GM12801 (cell line): ENCODE measurements around the gene ZNF280A.

Source experiments
- TF ChIP-seq, protein P1 (sequence below): IDR thresholded peaks from one replicate; pipeline ENCODE4 v1.5.1; 2011; ENCODE audit warnings: control low read depth; ENCODE audit not compliant: insufficient read length; ENCODE audit errors: extremely low read depth

The ZNF280A gene

DNA sequence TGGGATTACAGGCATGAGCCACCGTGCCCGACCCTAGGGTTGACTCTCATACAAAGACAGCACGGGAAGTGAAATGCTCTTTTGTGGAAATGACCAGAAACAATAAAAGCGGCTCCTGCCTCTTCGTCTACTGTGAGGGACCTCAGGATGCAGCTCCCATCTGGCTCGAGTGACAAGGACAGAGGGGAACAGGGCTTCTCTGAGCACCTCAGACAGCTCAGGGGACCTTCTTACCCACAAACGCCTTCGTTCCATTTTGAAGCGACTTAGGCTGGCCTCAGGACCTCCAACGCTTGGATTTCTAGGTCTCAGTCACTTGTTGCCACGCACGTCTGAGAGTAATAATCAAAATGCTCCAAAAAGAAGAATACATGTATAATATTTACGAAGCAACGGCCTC lies 36.5 kb upstream of the ZNF280A start:
- TF ChIP-seq, protein P1, sequence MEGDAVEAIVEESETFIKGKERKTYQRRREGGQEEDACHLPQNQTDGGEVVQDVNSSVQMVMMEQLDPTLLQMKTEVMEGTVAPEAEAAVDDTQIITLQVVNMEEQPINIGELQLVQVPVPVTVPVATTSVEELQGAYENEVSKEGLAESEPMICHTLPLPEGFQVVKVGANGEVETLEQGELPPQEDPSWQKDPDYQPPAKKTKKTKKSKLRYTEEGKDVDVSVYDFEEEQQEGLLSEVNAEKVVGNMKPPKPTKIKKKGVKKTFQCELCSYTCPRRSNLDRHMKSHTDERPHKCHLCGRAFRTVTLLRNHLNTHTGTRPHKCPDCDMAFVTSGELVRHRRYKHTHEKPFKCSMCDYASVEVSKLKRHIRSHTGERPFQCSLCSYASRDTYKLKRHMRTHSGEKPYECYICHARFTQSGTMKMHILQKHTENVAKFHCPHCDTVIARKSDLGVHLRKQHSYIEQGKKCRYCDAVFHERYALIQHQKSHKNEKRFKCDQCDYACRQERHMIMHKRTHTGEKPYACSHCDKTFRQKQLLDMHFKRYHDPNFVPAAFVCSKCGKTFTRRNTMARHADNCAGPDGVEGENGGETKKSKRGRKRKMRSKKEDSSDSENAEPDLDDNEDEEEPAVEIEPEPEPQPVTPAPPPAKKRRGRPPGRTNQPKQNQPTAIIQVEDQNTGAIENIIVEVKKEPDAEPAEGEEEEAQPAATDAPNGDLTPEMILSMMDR: no peak

DNA sequence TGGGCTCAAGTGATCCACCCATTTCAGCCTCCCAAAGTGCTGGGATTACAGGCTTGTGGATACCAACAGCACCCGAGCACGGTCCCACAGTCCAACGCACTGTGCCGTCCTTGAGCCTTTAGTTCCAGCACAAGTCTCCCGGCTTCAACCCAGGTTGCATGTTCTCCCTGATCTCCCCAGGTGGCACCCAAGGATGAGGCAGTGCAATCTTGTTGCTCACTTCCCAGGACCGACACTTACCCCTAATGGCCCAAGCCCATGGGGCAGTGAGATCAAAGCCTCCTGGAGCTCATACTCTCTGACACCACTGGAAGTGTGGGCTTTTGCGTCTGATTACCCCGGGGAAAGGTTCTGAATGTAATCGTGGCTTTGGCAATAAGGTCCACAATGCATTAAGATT lies 35.5 kb upstream of the ZNF280A start:
- TF ChIP-seq, protein P1: no peak

DNA sequence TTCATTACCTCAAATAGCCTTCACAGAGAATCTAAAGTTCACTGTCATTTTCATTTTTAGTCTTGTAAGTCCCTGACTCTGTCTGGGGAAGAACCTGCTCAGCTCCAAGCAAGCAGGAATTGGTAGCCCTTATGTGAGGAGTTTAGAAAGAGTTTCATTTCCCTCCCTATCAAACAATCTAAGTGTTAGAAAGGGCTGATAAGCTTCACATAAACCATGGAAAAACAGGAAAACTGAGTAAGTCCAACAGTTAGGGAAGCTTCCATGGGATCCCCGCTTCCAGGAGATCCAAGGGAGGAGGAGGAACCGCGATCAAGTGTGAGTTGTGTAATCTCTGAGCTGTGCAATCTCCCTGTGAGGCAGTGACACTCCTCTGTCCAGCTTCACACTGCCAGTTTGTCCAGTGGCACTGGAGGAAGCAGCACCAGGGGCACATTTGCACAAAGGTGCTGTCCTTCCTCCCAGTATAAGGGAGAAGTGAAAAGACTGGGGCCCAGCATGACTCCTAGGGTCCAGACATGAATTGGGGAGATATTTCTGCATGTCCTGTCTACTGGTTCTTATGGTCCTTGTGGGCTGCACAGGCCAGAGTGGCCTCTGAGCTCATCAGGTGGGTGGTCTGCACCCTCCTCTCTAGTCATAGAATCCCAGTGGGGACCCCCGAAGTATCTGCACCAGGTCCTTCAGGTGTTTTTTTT lies 34.7 kb upstream of the ZNF280A start:
- TF ChIP-seq, protein P1: no peak

DNA sequence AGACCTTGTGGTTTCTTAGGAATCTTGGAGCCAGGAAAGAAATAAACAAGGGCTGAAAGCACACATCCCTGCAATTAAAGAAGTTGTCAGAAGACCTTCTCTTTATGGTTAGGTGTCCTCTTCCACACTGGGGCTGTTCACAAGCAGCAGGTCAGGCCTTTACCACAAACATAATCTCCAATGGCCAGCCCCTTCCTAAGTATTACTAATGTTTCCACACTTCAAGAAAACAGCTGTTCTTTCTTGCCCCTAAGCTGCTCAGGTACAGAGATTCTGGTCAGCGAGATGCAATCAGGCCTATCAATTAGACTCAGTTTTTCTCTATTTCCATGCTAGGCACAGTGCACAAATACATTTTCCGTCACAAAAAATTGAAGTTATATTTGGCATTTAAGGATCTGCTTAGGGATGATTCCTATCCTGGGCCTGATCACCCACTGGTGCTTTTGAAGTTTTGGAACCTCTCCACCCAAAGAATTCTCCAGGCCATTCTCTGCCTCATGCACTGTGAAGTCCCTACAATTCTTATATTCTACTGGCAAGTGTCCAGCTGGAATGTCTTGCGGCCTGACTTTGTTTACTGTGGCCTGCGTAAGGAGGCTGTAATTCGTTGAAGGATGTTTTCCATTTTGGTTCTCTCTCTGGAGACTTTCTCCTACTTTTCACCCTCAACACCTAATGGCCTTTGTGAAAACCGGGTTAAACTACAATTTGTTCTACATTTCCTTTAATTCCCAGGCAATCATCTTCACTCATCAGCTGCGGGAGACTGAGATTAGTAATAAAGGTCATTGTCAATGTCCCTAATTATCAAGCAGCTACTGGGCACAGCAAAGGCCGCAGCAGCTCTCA lies 33.9 kb upstream of the ZNF280A start:
- TF ChIP-seq, protein P1: no peak

DNA sequence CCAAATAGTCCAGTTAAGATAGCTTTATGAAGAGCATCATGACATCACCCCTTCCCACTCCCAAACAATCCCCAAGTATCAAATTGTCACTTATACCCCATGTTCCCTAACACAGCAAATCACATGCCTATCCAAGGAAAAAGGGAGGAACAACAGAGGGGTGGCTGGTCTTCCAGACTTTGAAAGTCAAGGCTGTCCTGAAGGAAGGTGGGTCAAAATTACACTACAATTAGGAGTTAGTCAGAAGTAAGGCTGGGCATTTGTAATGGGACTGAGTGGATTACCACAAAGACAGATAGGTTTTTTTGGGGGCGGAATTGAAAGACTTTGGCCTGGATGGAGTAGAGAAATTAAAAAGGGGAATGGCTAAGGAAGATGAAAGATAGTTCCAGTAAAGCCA lies 33.1 kb upstream of the ZNF280A start:
- TF ChIP-seq, protein P1: no peak

DNA sequence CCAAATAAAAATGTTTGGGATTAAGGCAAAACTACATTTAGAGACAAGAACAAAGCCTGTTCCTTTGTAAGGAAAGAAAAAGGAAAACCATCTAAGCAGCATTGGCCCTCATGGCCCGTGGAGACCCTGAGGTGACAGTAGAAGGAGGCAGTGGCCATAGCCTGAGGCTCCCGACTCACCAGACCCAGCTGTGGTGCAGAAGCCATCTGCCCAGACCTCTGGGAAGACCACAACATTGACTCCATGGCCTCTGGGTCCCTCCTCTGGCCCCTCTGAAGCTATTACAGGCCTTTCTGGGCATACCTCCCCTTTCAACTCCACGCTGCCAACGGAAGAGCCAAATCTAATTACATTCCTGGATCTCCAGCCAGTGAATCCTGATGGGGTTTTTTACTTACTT lies 32.6 kb upstream of the ZNF280A start:
- TF ChIP-seq, protein P1: no peak

DNA sequence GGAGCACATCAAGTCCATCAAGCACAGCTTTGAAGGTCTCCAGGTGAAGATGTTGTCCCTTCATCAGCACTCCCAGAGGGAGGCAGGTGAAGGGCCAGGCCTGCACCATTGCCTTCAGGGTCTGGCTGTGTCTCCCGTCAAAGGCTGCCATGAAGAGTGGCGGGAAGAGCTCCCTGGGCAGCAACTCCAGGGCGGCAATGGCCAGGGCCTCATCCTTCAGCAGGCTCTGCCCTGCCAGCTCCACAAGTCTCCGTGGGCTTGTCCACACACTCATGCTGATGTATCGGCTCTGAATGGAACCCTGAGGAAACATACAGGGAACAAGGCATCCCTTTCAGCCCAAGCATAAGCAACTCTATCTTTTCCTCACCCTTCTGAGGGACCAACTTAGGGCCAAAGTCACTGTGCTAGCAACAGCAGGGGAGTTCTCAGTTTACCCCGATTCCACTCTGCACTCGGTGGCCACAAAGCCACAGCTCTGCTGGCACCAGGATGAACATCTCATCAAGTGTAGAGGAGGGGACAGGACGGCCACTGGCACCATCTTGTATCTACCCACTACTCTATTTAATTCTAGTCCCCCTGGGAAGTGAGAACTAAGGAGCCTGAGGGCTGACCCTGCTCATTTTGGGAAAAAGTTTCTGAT lies 30.8 kb upstream of the ZNF280A start:
- TF ChIP-seq, protein P1: no peak
